ENCODE results near the gene ATP6V1F.

DNA sequence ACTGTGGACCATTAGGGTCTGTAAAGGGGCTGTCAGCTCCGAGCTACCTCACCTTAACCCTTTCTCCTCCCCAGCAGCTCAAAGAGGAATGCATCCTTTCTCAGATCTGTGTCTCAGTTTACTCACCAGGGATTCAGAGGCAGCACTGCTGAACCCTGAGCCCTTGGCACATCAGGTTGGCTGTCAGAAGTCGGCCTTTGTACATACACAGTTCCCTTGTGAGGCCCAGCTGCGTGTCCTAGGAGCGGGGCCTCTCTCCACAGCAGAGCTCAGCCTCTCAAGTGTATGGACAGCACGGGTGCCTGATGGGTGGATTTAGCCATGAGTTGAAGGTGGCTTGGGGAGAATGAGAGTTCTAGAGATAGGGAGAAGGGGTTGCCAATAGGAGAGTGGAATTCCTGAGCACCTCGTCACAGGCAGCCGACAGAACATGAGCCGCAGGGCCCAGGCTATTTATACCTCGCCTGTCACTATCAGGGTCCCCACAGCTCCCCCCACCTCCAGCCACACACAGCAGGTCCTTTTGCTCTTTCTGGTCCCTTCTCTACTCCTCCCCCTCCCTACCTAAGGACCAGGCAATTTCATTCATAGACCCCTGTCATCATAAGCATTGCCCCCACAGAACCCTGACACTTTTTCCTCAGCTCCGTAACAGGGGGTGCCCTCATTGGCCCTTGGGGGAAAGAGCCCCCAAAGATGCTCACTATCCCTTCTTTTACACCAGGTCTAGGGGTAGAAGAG lies 34.5 kb upstream of the ATP6V1F start:
- TF ChIP-seq, protein P1, sequence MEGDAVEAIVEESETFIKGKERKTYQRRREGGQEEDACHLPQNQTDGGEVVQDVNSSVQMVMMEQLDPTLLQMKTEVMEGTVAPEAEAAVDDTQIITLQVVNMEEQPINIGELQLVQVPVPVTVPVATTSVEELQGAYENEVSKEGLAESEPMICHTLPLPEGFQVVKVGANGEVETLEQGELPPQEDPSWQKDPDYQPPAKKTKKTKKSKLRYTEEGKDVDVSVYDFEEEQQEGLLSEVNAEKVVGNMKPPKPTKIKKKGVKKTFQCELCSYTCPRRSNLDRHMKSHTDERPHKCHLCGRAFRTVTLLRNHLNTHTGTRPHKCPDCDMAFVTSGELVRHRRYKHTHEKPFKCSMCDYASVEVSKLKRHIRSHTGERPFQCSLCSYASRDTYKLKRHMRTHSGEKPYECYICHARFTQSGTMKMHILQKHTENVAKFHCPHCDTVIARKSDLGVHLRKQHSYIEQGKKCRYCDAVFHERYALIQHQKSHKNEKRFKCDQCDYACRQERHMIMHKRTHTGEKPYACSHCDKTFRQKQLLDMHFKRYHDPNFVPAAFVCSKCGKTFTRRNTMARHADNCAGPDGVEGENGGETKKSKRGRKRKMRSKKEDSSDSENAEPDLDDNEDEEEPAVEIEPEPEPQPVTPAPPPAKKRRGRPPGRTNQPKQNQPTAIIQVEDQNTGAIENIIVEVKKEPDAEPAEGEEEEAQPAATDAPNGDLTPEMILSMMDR (IDR thresholded peaks at IDR 0.05): no peak
- TF ChIP-seq EZH2 (IDR thresholded peaks at IDR 0.05): no peak
